Keratinocyte (primary cell): Measurements from ENCODE around the gene GID8.

Source experiments
- EZH2 ChIP-seq: IDR thresholded peaks from one replicate; pipeline ENCODE4 v1.6.1; 2012; ENCODE audit warnings: inconsistent platforms, mild to moderate bottlenecking, low read length, moderate library complexity
- TF ChIP-seq, protein P1 (sequence below), 3 experiments: IDR thresholded peaks in 1 of 3; conservative IDR thresholded peaks in 1 of 3; optimal IDR thresholded peaks in 1 of 3; 2 replicates in 2 of 3; 3 replicates in 1 of 3; pipeline versions ENCODE3 to v1.5.1; 2011; ENCODE audit warnings: low read length in 3 of 3, mild to moderate bottlenecking in 3 of 3, moderate library complexity in 2 of 3, control low read depth in 1 of 3, inconsistent platforms in 1 of 3; ENCODE audit not compliant: insufficient read depth in 2 of 3; ENCODE audit errors: extremely low read depth in 1 of 3

DNA sequence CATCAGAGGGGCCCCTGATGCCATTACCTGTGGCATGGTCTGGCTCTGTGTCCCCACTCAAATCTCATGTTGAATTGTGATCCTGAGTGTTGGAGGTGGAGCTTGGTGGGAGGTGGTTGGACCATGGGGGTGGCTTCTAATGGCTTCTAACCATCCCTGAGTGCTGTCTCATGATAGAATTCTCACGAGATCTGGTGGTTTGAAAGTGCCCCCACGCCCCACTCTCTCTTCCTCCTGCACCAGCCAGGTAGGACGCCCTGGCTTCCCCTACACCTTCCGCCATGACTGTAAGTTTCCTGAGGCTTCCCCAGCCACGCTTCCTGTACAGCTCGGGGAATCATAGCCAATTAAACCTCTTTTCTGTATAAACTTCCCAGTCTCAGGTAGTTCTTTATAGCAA is 53.9 kb downstream of the GID8 start:
- TF ChIP-seq EZH2: no peak
- TF ChIP-seq, protein P1, sequence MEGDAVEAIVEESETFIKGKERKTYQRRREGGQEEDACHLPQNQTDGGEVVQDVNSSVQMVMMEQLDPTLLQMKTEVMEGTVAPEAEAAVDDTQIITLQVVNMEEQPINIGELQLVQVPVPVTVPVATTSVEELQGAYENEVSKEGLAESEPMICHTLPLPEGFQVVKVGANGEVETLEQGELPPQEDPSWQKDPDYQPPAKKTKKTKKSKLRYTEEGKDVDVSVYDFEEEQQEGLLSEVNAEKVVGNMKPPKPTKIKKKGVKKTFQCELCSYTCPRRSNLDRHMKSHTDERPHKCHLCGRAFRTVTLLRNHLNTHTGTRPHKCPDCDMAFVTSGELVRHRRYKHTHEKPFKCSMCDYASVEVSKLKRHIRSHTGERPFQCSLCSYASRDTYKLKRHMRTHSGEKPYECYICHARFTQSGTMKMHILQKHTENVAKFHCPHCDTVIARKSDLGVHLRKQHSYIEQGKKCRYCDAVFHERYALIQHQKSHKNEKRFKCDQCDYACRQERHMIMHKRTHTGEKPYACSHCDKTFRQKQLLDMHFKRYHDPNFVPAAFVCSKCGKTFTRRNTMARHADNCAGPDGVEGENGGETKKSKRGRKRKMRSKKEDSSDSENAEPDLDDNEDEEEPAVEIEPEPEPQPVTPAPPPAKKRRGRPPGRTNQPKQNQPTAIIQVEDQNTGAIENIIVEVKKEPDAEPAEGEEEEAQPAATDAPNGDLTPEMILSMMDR (optimal IDR thresholded peaks at IDR 0.05 in 1 of 3, IDR thresholded peaks at IDR 0.05 in 1 of 3, conservative IDR thresholded peaks at IDR 0.05 in 1 of 3; ENCODE audit: extremely low read depth in 1 of 3, insufficient read depth in 2 of 3, low read length in 3 of 3): no peak
